Right kidney (tissue), 9 donors: ENCODE data around the gene TMEM191B.
"Not testable (repeated sequence)": the region's sequence is repeated elsewhere in the genome, so short reads cannot be mapped to it uniquely, and the experiment has no call there.

Experiments used
- DNase-seq: peaks from one replicate; pipeline ENCODE4 v3.0.0-alpha.2; 2016
- long read RNA-seq, 8 donors: transcript quantifications; one replicate each; lab custom pipeline, GENCODE V29; 2026

The TMEM191B gene
- long read RNA-seq, donor 1: 0 reads
- long read RNA-seq, donor 2: 0 reads
- long read RNA-seq, donor 3: 0 reads
- long read RNA-seq, donor 4: 0 reads
- long read RNA-seq, donor 5: 0 reads
- long read RNA-seq, donor 6: 0 reads
- long read RNA-seq, donor 7, partial matches to known transcripts: 0 of 3 reads
- long read RNA-seq, donor 7, other reads (novel, unspliced or antisense): 0 of 3 reads
- long read RNA-seq, donor 8: 0 reads

GRCh38 chr22:18527752-18528596, at the start of gene TMEM191B:
TSS of gene TMEM191B (plus strand) at chr22:18527802. CDS start at chr22:18527981, 179 bp downstream.
- not testable (repeated sequence) for DNase-seq

GRCh38 chr22:18496227-18496626, 31.4 kb upstream of the TMEM191B start:
- DNase-seq: not testable (repeated sequence)

GRCh38 chr22:18511327-18511726, 16.3 kb upstream of the TMEM191B start:
- DNase-seq: not testable (repeated sequence)

- not testable (repeated sequence) for DNase-seq
Observed at GRCh38 chr22:18512378-18512777, 15.2 kb upstream of the TMEM191B start.

- DNase-seq: not testable (repeated sequence)
Observed at GRCh38 chr22:18513454-18513853, 14.1 kb upstream of the TMEM191B start.

- DNase-seq: not testable (repeated sequence)
Observed at GRCh38 chr22:18518061-18518460, 9.5 kb upstream of the TMEM191B start, which contains the start of gene GGTLC3. TSS of gene GGTLC3 (minus strand) at chr22:18518161. CDS start at chr22:18517897, 264 bp downstream.

- DNase-seq: not testable (repeated sequence)
Observed at GRCh38 chr22:18522762-18523161, 4.8 kb upstream of the TMEM191B start.

- DNase-seq: not testable (repeated sequence)
Observed at GRCh38 chr22:18523328-18523727, 4.3 kb upstream of the TMEM191B start.

- DNase-seq: not testable (repeated sequence)
Observed at GRCh38 chr22:18528597-18529415, 1.2 kb downstream of the TMEM191B start.

GRCh38 chr22:18529416-18530145, 2.0 kb downstream of the TMEM191B start:
- not testable (repeated sequence) for DNase-seq

GRCh38 chr22:18533633-18534032, 6.0 kb downstream of the TMEM191B start:
- DNase-seq: not testable (repeated sequence)

- not testable (repeated sequence) for DNase-seq
Observed at GRCh38 chr22:18534315-18534714, 6.7 kb downstream of the TMEM191B start.

- DNase-seq: not testable (repeated sequence)
Observed at GRCh38 chr22:18539994-18540393, 12.4 kb downstream of the TMEM191B start.

GRCh38 chr22:18543400-18543799, 15.8 kb downstream of the TMEM191B start:
- DNase-seq: not testable (repeated sequence)

- DNase-seq: not testable (repeated sequence)
Observed at GRCh38 chr22:18544615-18545014, 17.0 kb downstream of the TMEM191B start.

GRCh38 chr22:18549458-18550179, 22.0 kb downstream of the TMEM191B start:
- not testable (repeated sequence) for DNase-seq

- DNase-seq: not testable (repeated sequence)
Observed at GRCh38 chr22:18551046-18551445, 23.4 kb downstream of the TMEM191B start.

- not testable (repeated sequence) for DNase-seq
Observed at GRCh38 chr22:18552839-18553597, 25.4 kb downstream of the TMEM191B start.

GRCh38 chr22:18554280-18555256, 27.0 kb downstream of the TMEM191B start:
- not testable (repeated sequence) for DNase-seq
